PC-3 (cell line): Measurements from ENCODE around the gene TUBB.

Experiments used
- CTCF ChIP-seq: fragments of 300-600 bp; sonication (generic); conservative IDR thresholded peaks from 2 replicates; pipeline ENCODE4 v1.5.1; 2017; ENCODE audit warnings: antibody characterized with exemption, low read depth, mild to moderate bottlenecking, low read length
- EZH2 ChIP-seq: fragments of 300-600 bp; sonication (generic); IDR thresholded peaks from one replicate; pipeline ENCODE4 v1.6.1; 2017; ENCODE audit warnings: antibody characterized with exemption, mild to moderate bottlenecking, low read length; ENCODE audit not compliant: unreplicated experiment
- EZH2phosphoT487 ChIP-seq: fragments of 300-600 bp; sonication (generic); IDR thresholded peaks from 2 replicates; pipeline ENCODE4 v1.6.1; 2018; ENCODE audit warnings: mild to moderate bottlenecking, antibody characterized with exemption, low read length, borderline replicate concordance

- no peak for TF ChIP-seq CTCF
- no peak for TF ChIP-seq EZH2
- TF ChIP-seq EZH2phosphoT487: no peak
Observed at GRCh38 chr6:30750379-30750668, 30.2 kb downstream of the TUBB start.
